Common myeloid progenitor, CD34-positive (primary cell): ENCODE data around the gene RPS19. TPM values are rescaled to one million over a fixed set of nuclear protein-coding genes. Genes with fewer than 3 reads are reported as not detected.

Experiments used
- CTCF ChIA-PET: fragments of 350-600 bp; sonication (Branson Sonifier 250); formaldehyde crosslinking; loops from one replicate; lab custom pipeline; 2021; ENCODE audit warnings: antibody characterized with exemption; lab: Charles Lee
- POLR2A ChIA-PET: fragments of 350-600 bp; sonication (Branson Sonifier 250); formaldehyde crosslinking; loops from one replicate; lab custom pipeline; 2021; ENCODE audit warnings: antibody characterized with exemption; lab: Charles Lee
- DNase-seq, 3 donors: peaks; one replicate each; pipeline versions ENCODE4 v3.0.0 to v3.0.0-alpha.2; 2013
- H3K27ac ChIP-seq, 2 experiments: 1 replicate in 1 of 2; 2 replicates in 1 of 2; pipeline ENCODE4 v1.7.0; 2013; ENCODE audit warnings: inconsistent platforms in 2 of 2, low read length in 2 of 2, mild to moderate bottlenecking in 2 of 2, low read depth in 1 of 2, moderate library complexity in 1 of 2; ENCODE audit not compliant: severe bottlenecking in 2 of 2, insufficient read depth in 1 of 2, poor library complexity in 1 of 2
- H3K27me3 ChIP-seq, 5 experiments: replicated peaks in 2 of 5; 1 replicate in 3 of 5; 2 replicates in 2 of 5; pipeline versions ENCODE4 v1.6.1 to v1.7.0; 2013; ENCODE audit warnings: low read length in 4 of 5, mild to moderate bottlenecking in 2 of 5, moderate library complexity in 2 of 5, inconsistent platforms in 1 of 5; ENCODE audit not compliant: insufficient read depth in 5 of 5, control insufficient read depth in 4 of 5
- H3K36me3 ChIP-seq, 4 experiments: 1 replicate in 2 of 4; 2 replicates in 2 of 4; pipeline versions ENCODE4 v1.6.1 to v1.7.0; 2013; ENCODE audit warnings: low read length in 3 of 4, control low read depth in 1 of 4, mild to moderate bottlenecking in 1 of 4; ENCODE audit not compliant: control insufficient read depth in 4 of 4, insufficient read depth in 4 of 4
- H3K4me1 ChIP-seq, 4 experiments: 1 replicate in 3 of 4; 2 replicates in 1 of 4; pipeline versions ENCODE4 v1.6.1 to v1.7.1; 2013; ENCODE audit warnings: low read length in 3 of 4, mild to moderate bottlenecking in 3 of 4, control low read depth in 1 of 4, inconsistent platforms in 1 of 4, moderate library complexity in 1 of 4; ENCODE audit not compliant: control insufficient read depth in 4 of 4, insufficient read depth in 4 of 4; ENCODE audit errors: control extremely low read depth in 1 of 4
- H3K4me3 ChIP-seq, 7 experiments: 1 replicate in 4 of 7; 2 replicates in 3 of 7; pipeline versions ENCODE4 v1.5.1 to v1.7.0; 2013; ENCODE audit warnings: mild to moderate bottlenecking in 7 of 7, low read length in 6 of 7, moderate library complexity in 6 of 7, inconsistent platforms in 2 of 7, low read depth in 2 of 7, control low read depth in 1 of 7; ENCODE audit not compliant: insufficient read depth in 4 of 7, control insufficient read depth in 1 of 7; ENCODE audit errors: extremely low read depth in 1 of 7
- H3K9me3 ChIP-seq, 5 experiments: 1 replicate in 4 of 5; 2 replicates in 1 of 5; pipeline versions ENCODE4 v1.6.1 to v1.7.1; 2013; ENCODE audit warnings: low read length in 4 of 5, mild to moderate bottlenecking in 2 of 5, inconsistent platforms in 1 of 5, low read depth in 1 of 5, moderate library complexity in 1 of 5; ENCODE audit not compliant: control insufficient read depth in 4 of 5, insufficient read depth in 2 of 5; ENCODE audit errors: control extremely low read depth in 1 of 5
- WGBS: methylation state at CpG from one replicate; pipeline ENCODE4 v1.1.5; 2013; ENCODE audit not compliant: insufficient coverage; 5-methylcytosine and 5-hydroxymethylcytosine counted together
- polyA plus RNA-seq: library from polyadenylated mRNA; unstranded; fragments of 120-200 nt; gene quantifications from one replicate; pipeline ENCODE4 v1.2.1, GENCODE V29; 2013

Gene RPS19
- 4,177 TPM for polyA plus RNA-seq

- Histone ChIP-seq H3K9me3 (no peaks in the 10 kb centered on the region), H3K36me3 (peaks cover 9 to 43% (median 34%) of the 10 kb centered on the region in 4 experiments), H3K27ac (peak within 1 kb of the TSS; percentile 90 to 95), H3K4me1 (peaks cover 12 to 52% (median 46%) of the 10 kb centered on the region in 4 experiments), H3K4me3 (peak within 1 kb of the TSS; percentile 76 to 98 (median 84)), H3K27me3 (no peaks in the 10 kb centered on the region)
- peak; percentile 97 to 98 (median 98) for DNase-seq
- ChIA-PET CTCF (interaction anchor here (0.6 to 6.9 kb wide), 14 partner anchors 9 to 1506 kb away, joined by 3 to 48 read pairs (median 5); partner anchors contain the start of genes CD79A and RABAC1), POLR2A (interaction anchor here (0.7 to 1.8 kb wide), 5 partner anchors 11 to 67 kb away, joined by 3 to 8 read pairs (median 3); no protein-coding TSS in a partner anchor)
- 0% methylated on average over 56 of the region's 76 CpGs for WGBS
Measured at GRCh38 chr19:41859618-41860418, at the start of gene RPS19. Gene RPS19 (plus strand): TSS chr19:41860255. CDS start chr19:41860775, 520 bp downstream.

DNA sequence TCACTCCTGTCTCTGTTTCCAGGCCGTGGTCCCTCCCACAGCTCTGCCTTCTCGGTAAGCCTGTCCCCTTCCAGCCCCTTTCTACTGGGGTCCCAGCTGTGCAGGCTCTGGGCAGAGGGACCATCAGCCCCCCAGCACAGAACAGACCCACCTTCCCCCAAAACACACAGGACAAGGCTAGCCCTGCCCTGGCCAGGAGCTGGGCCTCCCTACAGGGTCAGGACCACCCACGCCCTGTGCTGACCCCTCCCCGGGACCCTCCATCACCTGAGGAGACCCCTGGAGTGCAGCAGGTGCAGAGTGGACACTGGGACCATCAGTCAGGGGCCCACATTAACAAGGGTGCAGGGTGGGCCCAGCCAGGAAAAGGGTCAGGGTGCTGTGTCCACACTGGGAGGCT, 49.8 kb upstream of the RPS19 start:
- DNase-seq = no peak

DNA sequence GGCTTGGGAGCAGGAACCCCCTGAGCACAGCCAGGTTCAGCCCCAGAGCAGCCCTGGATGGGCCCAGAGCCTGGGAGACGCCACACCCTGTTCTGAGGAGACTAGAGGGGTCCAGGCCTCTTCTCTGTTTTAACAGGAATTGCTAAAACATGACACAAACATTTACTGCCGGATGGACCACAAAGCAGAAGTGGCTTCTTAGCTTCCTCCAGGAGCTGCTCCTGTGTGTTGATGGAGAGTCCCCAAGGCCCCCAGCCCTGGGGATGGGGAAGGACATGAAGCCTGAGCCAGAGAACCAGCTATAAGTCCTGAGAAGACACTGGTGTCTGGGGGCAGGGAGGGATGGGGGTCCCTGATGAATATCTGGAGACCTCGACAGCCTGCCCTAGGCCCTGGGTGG, 49.0 kb upstream of the RPS19 start:
- H3K27me3 ChIP-seq = no peaks in the 10 kb centered on the region
- H3K9me3 ChIP-seq = no peaks in the 10 kb centered on the region
- H3K36me3 ChIP-seq = no peaks in the 10 kb centered on the region
- 0% methylated on average over 2 of the region's 3 CpGs for WGBS
- DNase-seq = peak; percentile 65 to 94 (median 92)
- peak overlapping the region in 3 of 7 experiments; percentile 33 to 42 (median 41) for H3K4me3 ChIP-seq
- CTCF ChIA-PET = interaction anchor here (0.8 to 5.5 kb wide), 8 partner anchors 9 to 105 kb away, joined by 3 to 84 read pairs (median 6); partner anchors contain the start of gene CEACAM3
- H3K4me1 ChIP-seq = peaks cover 14 to 55% (median 46%) of the 10 kb centered on the region in 4 experiments
- POLR2A ChIA-PET = interaction anchor here (0.6 kb wide), 1 partner anchor 10 kb away, joined by 5 read pairs; no protein-coding TSS in a partner anchor
- peak overlapping the region in 1 of 2 experiments; percentile 6 for H3K27ac ChIP-seq

More for the DNA sequence above, 49.8 kb upstream of the RPS19 start:
- WGBS = 67% methylated on average over 4 of the region's 4 CpGs
- ChIA-PET POLR2A (interaction anchor here (0.6 kb wide), 1 partner anchor 11 kb away, joined by 5 read pairs; no protein-coding TSS in a partner anchor), CTCF (interaction anchor here (0.9 to 5.5 kb wide), 5 partner anchors 10 to 104 kb away, joined by 3 to 84 read pairs (median 14); partner anchors contain the start of gene CEACAM3)
- Histone ChIP-seq H3K27me3 (no peaks in the 10 kb centered on the region), H3K27ac (peak overlapping the region in 1 of 2 experiments; percentile 7), H3K4me1 (peaks cover 14 to 57% (median 46%) of the 10 kb centered on the region in 4 experiments), H3K36me3 (no peaks in the 10 kb centered on the region), H3K9me3 (no peaks in the 10 kb centered on the region), H3K4me3 (peak overlapping the region in 1 of 7 experiments; percentile 41)

DNA sequence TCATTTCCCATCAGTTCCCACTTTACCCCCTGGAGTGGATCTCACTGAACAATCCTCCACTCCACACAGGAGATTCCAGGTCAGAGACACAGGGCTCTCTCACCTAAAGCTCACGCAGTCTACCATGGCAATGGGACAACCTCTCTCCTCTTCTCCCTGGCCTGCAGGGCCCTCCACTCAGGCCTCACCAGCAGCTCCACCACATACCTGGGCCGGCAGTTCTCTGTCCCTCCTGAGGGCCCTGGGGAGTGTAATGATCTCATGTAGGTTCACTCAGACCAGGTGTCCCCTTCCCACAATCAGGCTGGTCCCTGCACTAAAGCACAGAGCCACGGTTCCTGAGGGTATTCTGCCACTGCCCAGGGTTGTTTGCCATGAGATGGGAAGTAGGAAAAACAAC, 48.1 kb upstream of the RPS19 start:
- ChIA-PET POLR2A (no interaction called here), CTCF (interaction anchor here (0.5 to 5.5 kb wide), 10 partner anchors 8 to 446 kb away, joined by 3 to 84 read pairs (median 4); partner anchors contain the start of gene CEACAM3)
- H3K27me3 ChIP-seq = no peaks in the 10 kb centered on the region
- no peaks in the 10 kb centered on the region for H3K36me3 ChIP-seq
- no peak overlapping the region for H3K4me3 ChIP-seq
- no peak for DNase-seq
- no peaks in the 10 kb centered on the region for H3K9me3 ChIP-seq
- peaks cover 14 to 55% (median 46%) of the 10 kb centered on the region in 4 experiments for H3K4me1 ChIP-seq
- WGBS = 93% methylated on average over 3 of the region's 3 CpGs
- H3K27ac ChIP-seq = no peak overlapping the region

DNA sequence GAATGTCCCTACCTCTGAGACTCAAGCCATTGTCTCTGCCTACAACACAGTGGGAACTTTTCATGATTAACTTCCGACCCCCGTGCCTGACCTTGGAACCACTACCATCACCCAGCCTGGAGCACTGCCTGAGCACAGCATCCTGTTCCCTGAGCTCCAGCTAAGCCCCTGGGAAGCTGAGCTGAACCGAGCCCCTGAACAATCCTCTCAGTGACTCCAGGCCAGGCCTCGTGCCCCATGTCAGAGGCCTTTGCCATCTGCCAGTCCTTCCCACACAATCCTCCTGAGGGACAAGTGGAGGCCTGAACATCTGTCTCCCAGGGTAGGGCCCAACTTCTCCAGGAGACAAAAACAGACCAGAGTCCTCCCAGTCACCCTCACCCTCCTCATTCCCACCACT, 46.1 kb upstream of the RPS19 start:
- 100% methylated on average over 4 of the region's 4 CpGs for WGBS
- H3K27ac ChIP-seq = no peak overlapping the region
- H3K36me3 ChIP-seq = no peaks in the 10 kb centered on the region
- no peak for DNase-seq
- no peaks in the 10 kb centered on the region for H3K27me3 ChIP-seq
- peaks cover 5 to 46% (median 33%) of the 10 kb centered on the region in 4 experiments for H3K4me1 ChIP-seq
- H3K4me3 ChIP-seq = no peak overlapping the region
- no peaks in the 10 kb centered on the region for H3K9me3 ChIP-seq
- POLR2A ChIA-PET = no interaction called here
- CTCF ChIA-PET = interaction anchor here (1.0 to 5.5 kb wide), 4 partner anchors 20 to 60 kb away, joined by 3 to 84 read pairs (median 4); partner anchors contain the start of gene CEACAM3

GRCh38 chr19:41815301-41815700, 44.8 kb upstream of the RPS19 start:
- H3K4me1 ChIP-seq = peaks cover 5 to 34% (median 20%) of the 10 kb centered on the region in 4 experiments
- POLR2A ChIA-PET = interaction anchor here (0.6 kb wide), 1 partner anchor 22 kb away, joined by 3 read pairs; no protein-coding TSS in a partner anchor
- CTCF ChIA-PET = interaction anchor here (1.5 to 13.0 kb wide), 3 partner anchors 14 to 28 kb away, joined by 4 to 250 read pairs (median 5); partner anchors contain the start of gene CEACAM3
- DNase-seq = no peak
- no peaks in the 10 kb centered on the region for H3K36me3 ChIP-seq
- H3K9me3 ChIP-seq = no peaks in the 10 kb centered on the region
- no peak overlapping the region for H3K4me3 ChIP-seq
- H3K27me3 ChIP-seq = no peaks in the 10 kb centered on the region
- no peak overlapping the region for H3K27ac ChIP-seq
- WGBS = no CpG with 5 or more reads among the region's 4 CpGs
